SH-SY5Y (cell line): Measurements from ENCODE around the gene TTLL4.

Experiments
- GATA2 ChIP-seq: IDR thresholded peaks from 2 replicates; pipeline ENCODE4 v1.6.1; 2011; ENCODE audit warnings: mild to moderate bottlenecking, low read depth, low read length
- GATA3 ChIP-seq: IDR thresholded peaks from 2 replicates; pipeline ENCODE4 v1.6.1; 2011; ENCODE audit warnings: low read depth, mild to moderate bottlenecking, low read length, moderate library complexity

DNA sequence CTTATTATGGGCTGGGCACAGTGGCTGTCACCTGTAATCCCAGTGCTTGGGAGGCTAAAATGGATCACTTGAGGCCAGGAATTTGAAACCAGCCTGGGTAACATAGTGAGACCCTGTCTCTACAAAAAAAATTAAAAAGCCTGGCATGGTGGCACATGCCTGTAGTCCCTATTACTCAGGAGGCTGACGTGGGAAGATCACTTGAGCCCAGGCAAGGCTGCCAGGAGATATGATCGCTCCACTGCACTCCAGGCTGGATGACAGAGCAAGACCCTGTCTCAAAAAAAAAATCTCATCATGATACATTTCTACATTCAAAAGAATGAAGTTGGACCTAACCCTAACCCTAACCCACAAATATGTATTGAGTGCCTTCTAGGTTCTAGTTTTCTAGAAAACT, 51.2 kb downstream of the TTLL4 start:
- TF ChIP-seq GATA2 (no peak), GATA3 (no peak)
